NB4 (cell line): ENCODE data around the gene INSYN1.
A peak's percentile ranks its signal among the peaks of the same experiment; 100 is the strongest.

Experiments used
- DNase-seq: peaks from one replicate; pipeline ENCODE4 v3.0.0; 2010; ENCODE audit warnings: low read depth
- H3K4me3 ChIP-seq: one replicate; pipeline ENCODE4 v1.5.1; 2011; ENCODE audit warnings: mild to moderate bottlenecking, low read depth, low read length, moderate library complexity
- CTCF ChIP-seq: IDR thresholded peaks from one replicate; pipeline ENCODE4 v1.5.1; 2012; ENCODE audit warnings: low read depth, low read length
- MAX ChIP-seq: IDR thresholded peaks from 2 replicates; pipeline ENCODE4 v1.6.1; 2011; ENCODE audit warnings: low read depth, low read length
- MYC ChIP-seq: IDR thresholded peaks from 2 replicates; pipeline ENCODE4 v1.6.1; 2011; ENCODE audit warnings: low read depth, low read length
- POLR2A ChIP-seq: IDR thresholded peaks from 2 replicates; pipeline ENCODE4 v1.6.1; 2011; ENCODE audit warnings: mild to moderate bottlenecking; ENCODE audit not compliant: insufficient read length; ENCODE audit errors: extremely low read depth

The INSYN1 gene

GRCh38 chr15:73724212-73724611 is 28.9 kb downstream of the INSYN1 start:
- H3K4me3 ChIP-seq = no peak overlapping the region
- TF ChIP-seq POLR2A = no peak
- TF ChIP-seq MYC = no peak
- no peak for TF ChIP-seq CTCF
- TF ChIP-seq MAX = no peak
- DNase-seq = no peak

- TF ChIP-seq CTCF = no peak
- TF ChIP-seq POLR2A = no peak
- no peak for TF ChIP-seq MYC
- no peak for DNase-seq
These were observed 30.0 kb downstream of the INSYN1 start for GRCh38 chr15:73723191-73723590.

GRCh38 chr15:73722425-73722824 is 30.7 kb downstream of the INSYN1 start:
- H3K4me3 ChIP-seq = no peak overlapping the region
- TF ChIP-seq POLR2A (no peak), MAX (no peak), CTCF (no peak), MYC (no peak)
- DNase-seq = no peak

More at GRCh38 chr15:73723191-73723590, 30.0 kb downstream of the INSYN1 start:
- no peak overlapping the region for H3K4me3 ChIP-seq

- no peak for TF ChIP-seq POLR2A
- no peak overlapping the region for H3K4me3 ChIP-seq
- DNase-seq = no peak
These were observed 34.5 kb downstream of the INSYN1 start for GRCh38 chr15:73718694-73719093.

- TF ChIP-seq MAX = no peak
- TF ChIP-seq CTCF = peak; percentile 27
- no peak for DNase-seq
- H3K4me3 ChIP-seq = no peak overlapping the region
These were observed 35.3 kb downstream of the INSYN1 start for GRCh38 chr15:73717802-73718201.

GRCh38 chr15:73717206-73717605 is 35.9 kb downstream of the INSYN1 start:
- H3K4me3 ChIP-seq = no peak overlapping the region

More at GRCh38 chr15:73717206-73717605, 35.9 kb downstream of the INSYN1 start:
- TF ChIP-seq MYC (no peak), CTCF (no peak), MAX (no peak), POLR2A (no peak)
- no peak for DNase-seq
